Breast epithelium (tissue), 4 donors: ENCODE results near the gene GPR137C. TPM values are rescaled to one million over a fixed set of nuclear protein-coding genes. Genes with fewer than 3 reads are reported as not detected.

Experiments used
- DNase-seq, 2 donors: peaks; one replicate each; pipeline ENCODE4 v3.0.0-alpha.2; 2019; ENCODE audit warnings: low spot score in 2 of 2
- H3K27ac ChIP-seq, 2 donors: fragments of 200-600 bp; sonication (generic) in 1 of 2; one replicate each; pipeline ENCODE4 v1.5.1; 2016 to 2019; ENCODE audit warnings: mild to moderate bottlenecking in 1 of 2
- H3K27me3 ChIP-seq, 2 donors: fragments of 200-600 bp; sonication (generic) in 1 of 2; one replicate each; pipeline versions ENCODE4 v1.5.1 to v1.6.0; 2017 to 2019; ENCODE audit warnings: control low read depth in 1 of 2, mild to moderate bottlenecking in 1 of 2
- H3K36me3 ChIP-seq: fragments of 200-600 bp; one replicate; pipeline ENCODE4 v1.5.1; 2019
- H3K4me1 ChIP-seq, 2 donors: fragments of 200-600 bp; sonication (generic); one replicate each; pipeline ENCODE4 v1.5.1; 2016 to 2019; ENCODE audit warnings: control low read depth in 1 of 2
- H3K4me3 ChIP-seq, 3 donors: fragments of 200-600 bp; sonication (generic); 1 replicate in 2 of 3; 2 replicates in 1 of 3; pipeline ENCODE4 v1.5.1; 2016 to 2019; ENCODE audit warnings: mild to moderate bottlenecking in 3 of 3, moderate library complexity in 2 of 3
- H3K9me3 ChIP-seq, 2 donors: fragments of 200-600 bp; sonication (generic) in 1 of 2; one replicate each; pipeline ENCODE4 v1.5.1; 2016 to 2019; ENCODE audit warnings: control low read depth in 1 of 2
- POLR2A ChIP-seq: fragments of 450-650 bp; IDR thresholded peaks from one replicate; pipeline ENCODE4 v1.6.1; 2016; ENCODE audit warnings: antibody characterized with exemption, mild to moderate bottlenecking, moderate library complexity
- POLR2AphosphoS5 ChIP-seq, 3 donors: sonication (generic); formaldehyde crosslinking; IDR thresholded peaks; one replicate each; pipeline ENCODE4 v1.6.1; 2017; ENCODE audit warnings: antibody characterized with exemption in 3 of 3
- intact Hi-C: fragments of 100-400 bp; cut with DNase I; formaldehyde crosslinking; loops from one replicate; pipeline ENCODE4 v1.15.1; 2023; ENCODE audit warnings: low total_unique reads
- total RNA-seq, 3 donors: library from RNA; depleted of rRNA; stranded (reverse); fragments of >200 nt; gene quantifications; one replicate each; pipeline ENCODE4 v1.1.0, GENCODE V29; 2016
- TF ChIP-seq, protein P1 (sequence below), 3 donors: fragments of 450-650 bp; IDR thresholded peaks; one replicate each; pipeline ENCODE4 v1.5.1; 2016 to 2017; ENCODE audit warnings: antibody characterized with exemption in 3 of 3, mild to moderate bottlenecking in 3 of 3, moderate library complexity in 3 of 3

GPR137C gene
- total RNA-seq, 3 donors from 2014 or later = 0.33 to 1.2 (median 0.80) TPM

DNA sequence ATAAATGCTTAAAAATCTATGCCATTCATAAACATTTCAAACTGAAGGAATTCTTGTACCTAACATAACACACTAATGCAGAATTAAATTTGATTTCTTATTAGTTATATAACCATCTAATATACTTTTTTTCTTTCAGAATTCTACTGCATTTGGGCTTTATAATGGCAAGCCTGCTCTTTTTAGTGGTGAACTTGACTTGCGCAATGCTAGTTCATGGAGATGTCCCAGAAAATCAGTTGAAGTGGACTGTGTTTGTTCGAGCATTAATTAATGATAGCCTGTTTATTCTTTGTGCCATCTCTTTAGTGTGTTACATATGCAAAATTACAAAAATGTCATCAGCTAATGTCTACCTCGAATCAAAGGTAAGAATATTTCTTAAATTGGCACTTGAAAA is 47.3 kb downstream of the GPR137C start:
- Histone ChIP-seq H3K9me3 (peaks cover 9 to 12% of the 10 kb centered on the region in 2 donors), H3K27ac (no peak overlapping the region), H3K27me3 (no peaks in the 10 kb centered on the region), H3K4me1 (no peaks in the 10 kb centered on the region), H3K36me3 (no peaks in the 10 kb centered on the region), H3K4me3 (no peak overlapping the region)
- intact Hi-C loops = no loop called here
- no peak for DNase-seq
- TF ChIP-seq POLR2AphosphoS5 (IDR thresholded peaks at IDR 0.05) (no peak), POLR2A (no peak)
- TF ChIP-seq, protein P1, sequence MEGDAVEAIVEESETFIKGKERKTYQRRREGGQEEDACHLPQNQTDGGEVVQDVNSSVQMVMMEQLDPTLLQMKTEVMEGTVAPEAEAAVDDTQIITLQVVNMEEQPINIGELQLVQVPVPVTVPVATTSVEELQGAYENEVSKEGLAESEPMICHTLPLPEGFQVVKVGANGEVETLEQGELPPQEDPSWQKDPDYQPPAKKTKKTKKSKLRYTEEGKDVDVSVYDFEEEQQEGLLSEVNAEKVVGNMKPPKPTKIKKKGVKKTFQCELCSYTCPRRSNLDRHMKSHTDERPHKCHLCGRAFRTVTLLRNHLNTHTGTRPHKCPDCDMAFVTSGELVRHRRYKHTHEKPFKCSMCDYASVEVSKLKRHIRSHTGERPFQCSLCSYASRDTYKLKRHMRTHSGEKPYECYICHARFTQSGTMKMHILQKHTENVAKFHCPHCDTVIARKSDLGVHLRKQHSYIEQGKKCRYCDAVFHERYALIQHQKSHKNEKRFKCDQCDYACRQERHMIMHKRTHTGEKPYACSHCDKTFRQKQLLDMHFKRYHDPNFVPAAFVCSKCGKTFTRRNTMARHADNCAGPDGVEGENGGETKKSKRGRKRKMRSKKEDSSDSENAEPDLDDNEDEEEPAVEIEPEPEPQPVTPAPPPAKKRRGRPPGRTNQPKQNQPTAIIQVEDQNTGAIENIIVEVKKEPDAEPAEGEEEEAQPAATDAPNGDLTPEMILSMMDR (IDR thresholded peaks at IDR 0.05) = no peak

DNA sequence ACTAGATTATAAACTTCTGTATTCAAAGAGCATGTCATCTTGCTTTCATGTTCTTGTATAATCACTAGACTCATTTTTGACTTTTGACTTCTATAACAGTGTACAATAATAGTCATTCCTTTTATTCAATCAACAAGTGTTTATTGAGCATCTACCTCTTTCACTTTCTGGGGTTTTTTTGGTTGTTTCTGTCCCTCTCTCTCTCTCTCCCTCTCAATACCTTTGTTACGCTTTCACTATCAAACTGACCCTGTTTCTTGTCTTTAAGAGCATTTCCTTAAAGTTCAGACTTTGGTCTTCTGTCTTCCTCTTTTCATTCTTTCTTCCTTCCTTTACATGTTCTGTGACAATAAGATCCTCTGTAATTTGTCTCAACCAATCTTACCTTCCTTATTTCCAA is 49.5 kb downstream of the GPR137C start:
- Histone ChIP-seq H3K36me3 (no peaks in the 10 kb centered on the region), H3K27me3 (no peaks in the 10 kb centered on the region), H3K9me3 (peaks cover 9 to 12% of the 10 kb centered on the region in 2 donors), H3K27ac (no peak overlapping the region), H3K4me1 (no peaks in the 10 kb centered on the region), H3K4me3 (no peak overlapping the region)
- no peak for DNase-seq
- intact Hi-C loops = no loop called here
- TF ChIP-seq, protein P1 (IDR thresholded peaks at IDR 0.05) = no peak
- TF ChIP-seq POLR2A (no peak), POLR2AphosphoS5 (IDR thresholded peaks at IDR 0.05) (no peak)

DNA sequence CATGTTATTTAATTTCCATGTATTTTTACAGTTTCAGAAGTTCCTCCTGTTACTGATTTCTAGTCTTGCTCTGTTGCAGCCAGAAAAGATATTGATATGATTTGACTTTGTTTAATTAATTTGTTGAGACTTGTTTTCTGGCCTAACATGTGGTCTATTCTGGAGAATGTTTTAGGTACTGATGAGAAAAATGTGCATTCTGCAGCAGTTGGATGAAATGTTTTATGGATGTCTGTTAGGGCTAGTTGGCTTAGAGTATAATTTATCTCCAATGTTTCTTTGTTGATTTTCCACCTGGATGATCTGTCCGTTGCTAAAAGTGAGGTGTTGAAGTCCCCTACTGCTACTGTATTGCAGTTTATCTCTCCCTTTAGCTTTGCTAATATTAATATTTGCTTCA is 54.4 kb downstream of the GPR137C start:
- no peak overlapping the region for H3K27ac ChIP-seq
- no peaks in the 10 kb centered on the region for H3K27me3 ChIP-seq
- H3K9me3 ChIP-seq = peaks cover 9 to 12% of the 10 kb centered on the region in 2 donors
- intact Hi-C loops = no loop called here
- no peak for TF ChIP-seq POLR2AphosphoS5 (IDR thresholded peaks at IDR 0.05)
- TF ChIP-seq, protein P1 (IDR thresholded peaks at IDR 0.05) = no peak
- TF ChIP-seq POLR2A = no peak
- H3K4me1 ChIP-seq = no peaks in the 10 kb centered on the region
- H3K4me3 ChIP-seq = no peak overlapping the region
- DNase-seq = no peak
- no peaks in the 10 kb centered on the region for H3K36me3 ChIP-seq

DNA sequence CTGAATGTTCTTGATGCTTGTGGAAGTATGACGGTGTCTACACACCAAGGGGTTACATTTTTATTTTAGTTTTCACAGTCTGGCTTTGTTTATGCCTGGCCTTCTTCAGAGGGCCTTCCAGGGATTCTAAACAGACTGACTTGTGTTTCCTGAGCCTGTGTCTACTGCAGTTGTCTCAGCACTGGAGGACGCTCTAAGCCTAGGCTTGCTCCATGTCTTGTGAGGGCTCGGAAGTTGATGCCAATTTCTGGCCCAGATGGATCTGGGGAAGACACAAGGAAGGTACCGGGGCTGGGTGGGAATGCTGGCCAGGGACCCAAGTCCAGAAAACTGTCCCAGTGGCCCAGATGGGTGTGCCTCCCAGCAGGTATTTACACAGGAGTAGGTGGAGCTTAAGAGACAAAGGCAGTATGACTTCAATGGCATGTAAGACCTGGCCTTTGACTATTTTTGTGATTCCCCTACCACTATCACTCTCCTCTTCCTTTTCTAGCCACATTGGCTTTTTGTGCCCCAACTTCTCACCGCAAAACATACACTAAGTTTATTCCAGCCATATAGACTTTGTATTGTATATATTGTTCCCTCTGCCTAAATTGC is 56.9 kb downstream of the GPR137C start:
- H3K27ac ChIP-seq = no peak overlapping the region
- no peaks in the 10 kb centered on the region for H3K27me3 ChIP-seq
- TF ChIP-seq POLR2AphosphoS5 (IDR thresholded peaks at IDR 0.05) = no peak
- no peak for TF ChIP-seq POLR2A
- TF ChIP-seq, protein P1 (IDR thresholded peaks at IDR 0.05) = no peak
- H3K36me3 ChIP-seq = no peaks in the 10 kb centered on the region
- H3K9me3 ChIP-seq = peaks cover 2 to 3% of the 10 kb centered on the region in 2 donors
- intact Hi-C loops = no loop called here
- no peaks in the 10 kb centered on the region for H3K4me1 ChIP-seq
- H3K4me3 ChIP-seq = no peak overlapping the region
- DNase-seq = no peak

DNA sequence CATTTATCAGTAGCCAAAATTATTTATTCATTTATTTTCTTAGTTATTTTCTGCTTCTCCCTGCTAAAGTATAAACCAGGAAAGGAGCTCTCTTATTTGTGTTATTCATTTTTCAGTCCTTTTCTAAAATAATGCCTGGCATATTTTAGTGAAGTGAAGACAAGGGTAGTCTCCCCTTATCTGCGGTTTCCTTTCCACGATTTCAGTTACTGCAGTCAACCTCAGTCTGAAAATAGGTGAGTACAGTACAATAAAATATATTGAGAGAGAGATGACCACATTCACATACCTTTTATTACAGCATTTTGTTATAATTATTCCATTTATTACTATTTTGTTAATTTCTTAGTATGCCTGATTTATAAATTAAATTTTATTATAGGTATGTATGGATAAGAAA is 57.6 kb downstream of the GPR137C start:
- intact Hi-C loops = no loop called here
- H3K9me3 ChIP-seq = no peaks in the 10 kb centered on the region
- no peaks in the 10 kb centered on the region for H3K36me3 ChIP-seq
- no peak overlapping the region for H3K4me3 ChIP-seq
- no peak for DNase-seq
- no peaks in the 10 kb centered on the region for H3K4me1 ChIP-seq
- H3K27me3 ChIP-seq = no peaks in the 10 kb centered on the region
- TF ChIP-seq, protein P1 (IDR thresholded peaks at IDR 0.05) = no peak
- no peak for TF ChIP-seq POLR2AphosphoS5 (IDR thresholded peaks at IDR 0.05)
- no peak for TF ChIP-seq POLR2A
- no peak overlapping the region for H3K27ac ChIP-seq
